ENCODE measurements around the gene C10orf105.

C10orf105 gene

GRCh38 chr10:71715860-71716259 is 3.7 kb downstream of the C10orf105 start:
- DNase-seq = no peak

- no peak for DNase-seq
Observed at GRCh38 chr10:71715026-71715425, 4.6 kb downstream of the C10orf105 start.

GRCh38 chr10:71714592-71714991 is 5.0 kb downstream of the C10orf105 start:
- DNase-seq = no peak

- DNase-seq = no peak
Observed at GRCh38 chr10:71714031-71714410, 5.6 kb downstream of the C10orf105 start.

- DNase-seq = peak; percentile 95
Observed at GRCh38 chr10:71713135-71714030, 6.2 kb downstream of the C10orf105 start.

- DNase-seq = no peak
Observed at GRCh38 chr10:71712572-71713134, 6.9 kb downstream of the C10orf105 start.

GRCh38 chr10:71712170-71712569 is 7.4 kb downstream of the C10orf105 start:
- DNase-seq = no peak

GRCh38 chr10:71711052-71711623 is 8.4 kb downstream of the C10orf105 start:
- no peak for DNase-seq

- no peak for DNase-seq
Observed at GRCh38 chr10:71710519-71710918, 9.1 kb downstream of the C10orf105 start.

GRCh38 chr10:71708897-71709882 is 10.4 kb downstream of the C10orf105 start:
- no peak for DNase-seq

GRCh38 chr10:71708301-71708703 is 11.3 kb downstream of the C10orf105 start:
- DNase-seq = peak; percentile 28 to 41

GRCh38 chr10:71707240-71707789 is 12.3 kb downstream of the C10orf105 start:
- no peak for DNase-seq

GRCh38 chr10:71706216-71707121 is 13.1 kb downstream of the C10orf105 start:
- DNase-seq = no peak

- DNase-seq = no peak
Observed at GRCh38 chr10:71705582-71705981, 14.0 kb downstream of the C10orf105 start.

GRCh38 chr10:71704816-71705215 is 14.8 kb downstream of the C10orf105 start:
- no peak for DNase-seq

- DNase-seq = no peak
Observed at GRCh38 chr10:71703577-71703976, 16.0 kb downstream of the C10orf105 start.

GRCh38 chr10:71701496-71702132 is 18.0 kb downstream of the C10orf105 start:
- DNase-seq = no peak

GRCh38 chr10:71700731-71701368 is 18.7 kb downstream of the C10orf105 start:
- DNase-seq = no peak

- DNase-seq = no peak
Observed at GRCh38 chr10:71698737-71699136, 20.8 kb downstream of the C10orf105 start.

Data from Kasumi-1 (cell line).